IMR-90 (cell line): ENCODE data around the gene GTF2F1. TPM values are rescaled to one million over a fixed set of nuclear protein-coding genes. Genes with fewer than 3 reads are reported as not detected.

Experiments used
- ATAC-seq: fragments of 200-7000 bp; cut with Tn5 transposase; 2 replicates; pipeline ENCODE4 v1.9.1; 2020; ENCODE audit warnings: low read depth, mild to moderate bottlenecking, moderate library complexity
- BruUV-seq: library from RNA; stranded (reverse); fragments of 400-500 nt; replicated peaks from 2 replicates; lab custom pipeline; 2021; lab: Mats Ljungman, UMichigan
- CTCF ChIA-PET: fragments of 300-600 bp; formaldehyde crosslinking; extraction: SDS; loops from one replicate; lab custom pipeline; 2021; ENCODE audit warnings: antibody characterized with exemption; lab: Yijun Ruan, JAX
- POLR2A ChIA-PET: fragments of 300-600 bp; sonication (Branson Sonifier 250); formaldehyde crosslinking; loops from one replicate; lab custom pipeline; 2022; ENCODE audit warnings: antibody characterized with exemption; ENCODE audit not compliant: unreplicated experiment; lab: Charles Lee
- DNase-seq: peaks from one replicate; pipeline ENCODE4 v3.0.0; 2013
- H2AFZ ChIP-seq: replicated peaks from 2 replicates; pipeline ENCODE3; 2013; ENCODE audit warnings: low read length, mild to moderate bottlenecking; ENCODE audit not compliant: poor library complexity
- H2AK5ac ChIP-seq: 2 replicates; pipeline ENCODE4 v1.6.1; 2013; ENCODE audit warnings: low read depth, low read length, inconsistent platforms
- H2AK9ac ChIP-seq: replicated peaks from 2 replicates; pipeline ENCODE3; 2013; ENCODE audit warnings: mild to moderate bottlenecking, low read depth, low read length, moderate library complexity; ENCODE audit not compliant: poor library complexity
- H2BK120ac ChIP-seq: 2 replicates; pipeline ENCODE4 v1.6.1; 2013; ENCODE audit warnings: low read depth, low read length, inconsistent platforms
- H2BK15ac ChIP-seq: 3 replicates; pipeline ENCODE4 v1.6.1; 2013; ENCODE audit warnings: low read depth, low read length, inconsistent platforms
- H2BK20ac ChIP-seq: 2 replicates; pipeline ENCODE4 v1.6.1; 2013; ENCODE audit warnings: low read depth, mild to moderate bottlenecking, inconsistent platforms, low read length, moderate library complexity
- H2BK5ac ChIP-seq: 2 replicates; pipeline ENCODE4 v1.6.1; 2013; ENCODE audit warnings: mild to moderate bottlenecking, low read depth, low read length, inconsistent platforms; ENCODE audit not compliant: poor library complexity, severe bottlenecking
- H3K14ac ChIP-seq: replicated peaks from 2 replicates; pipeline ENCODE4 v1.6.1; 2013; ENCODE audit warnings: low read depth, low read length, inconsistent platforms
- H3K18ac ChIP-seq: 2 replicates; pipeline ENCODE4 v1.6.1; 2013; ENCODE audit warnings: low read depth, low read length, control low read depth
- H3K23ac ChIP-seq: 2 replicates; pipeline ENCODE4 v1.6.1; 2013; ENCODE audit warnings: low read depth, low read length, inconsistent platforms
- H3K27ac ChIP-seq: 2 replicates; pipeline ENCODE4 v1.5.1; 2013; ENCODE audit warnings: mild to moderate bottlenecking, control low read depth, low read length; ENCODE audit not compliant: insufficient read depth
- H3K27me3 ChIP-seq: 2 replicates; pipeline ENCODE4 v1.6.1; 2013; ENCODE audit warnings: low read length; ENCODE audit not compliant: control insufficient read depth, insufficient read depth
- H3K36me3 ChIP-seq: 2 replicates; pipeline ENCODE4 v1.6.1; 2013; ENCODE audit warnings: low read length, mixed read lengths; ENCODE audit not compliant: control insufficient read depth, insufficient read depth
- H3K4ac ChIP-seq: 2 replicates; pipeline ENCODE4 v1.6.1; 2013; ENCODE audit warnings: low read depth, low read length, inconsistent platforms
- H3K4me1 ChIP-seq: 2 replicates; pipeline ENCODE4 v1.6.1; 2013; ENCODE audit warnings: low read length, mixed read lengths; ENCODE audit not compliant: control insufficient read depth, insufficient read depth
- H3K4me2 ChIP-seq: 2 replicates; pipeline ENCODE4 v1.6.1; 2013; ENCODE audit warnings: low read depth, mild to moderate bottlenecking, control low read depth, low read length, moderate library complexity
- H3K4me3 ChIP-seq: 2 replicates; pipeline ENCODE4 v1.5.1; 2013; ENCODE audit warnings: low read depth, mild to moderate bottlenecking, control low read depth, low read length, moderate library complexity; ENCODE audit not compliant: insufficient read depth
- H3K56ac ChIP-seq: 2 replicates; pipeline ENCODE4 v1.6.1; 2013; ENCODE audit warnings: low read length, inconsistent platforms; ENCODE audit not compliant: insufficient read depth; ENCODE audit errors: extremely low read depth
- H3K79me1 ChIP-seq, 2 experiments: 2 replicates each; pipeline ENCODE4 v1.6.1; 2013; ENCODE audit warnings: low read length in 2 of 2, inconsistent platforms in 1 of 2, low read depth in 1 of 2
- H3K9ac ChIP-seq: 2 replicates; pipeline ENCODE4 v1.6.1; 2013; ENCODE audit warnings: low read depth, low read length, control low read depth
- H3K9me1 ChIP-seq: 2 replicates; pipeline ENCODE4 v1.6.1; 2013; ENCODE audit warnings: low read length, inconsistent platforms; ENCODE audit not compliant: insufficient read depth
- H3K9me3 ChIP-seq: 2 replicates; pipeline ENCODE4 v1.6.1; 2013; ENCODE audit warnings: low read length; ENCODE audit not compliant: control insufficient read depth, insufficient read depth
- H4K20me1 ChIP-seq: 2 replicates; pipeline ENCODE4 v1.6.1; 2013; ENCODE audit warnings: low read length, inconsistent platforms; ENCODE audit not compliant: insufficient read depth
- H4K5ac ChIP-seq: 2 replicates; pipeline ENCODE4 v1.6.1; 2013; ENCODE audit warnings: mild to moderate bottlenecking, low read depth, low read length, control low read depth
- H4K8ac ChIP-seq, 2 experiments: 2 replicates each; pipeline ENCODE4 v1.6.1; 2013; ENCODE audit warnings: low read depth in 2 of 2, low read length in 2 of 2, control low read depth in 1 of 2, inconsistent platforms in 1 of 2
- H4K91ac ChIP-seq: 2 replicates; pipeline ENCODE4 v1.6.1; 2013; ENCODE audit warnings: low read depth, low read length, inconsistent platforms; ENCODE audit not compliant: insufficient read depth
- MAFK ChIP-seq: IDR thresholded peaks from 2 replicates; pipeline ENCODE4 v1.6.1; 2012; ENCODE audit warnings: low read depth, low read length, improper control_type of control experiment
- RCOR1 ChIP-seq: IDR thresholded peaks from 2 replicates; pipeline ENCODE4 v1.6.1; 2012; ENCODE audit warnings: mild to moderate bottlenecking, low read length, improper control_type of control experiment; ENCODE audit not compliant: insufficient replicate concordance
- WGBS, 2 experiments: methylation state at CpG; one replicate each; pipeline versions ENCODE4 v1.1.5 to v1.1.7; 2013; ENCODE audit warnings: missing lambda C conversion rate in 2 of 2; ENCODE audit not compliant: insufficient read length in 1 of 2; ENCODE audit errors: extremely low coverage in 2 of 2; 5-methylcytosine and 5-hydroxymethylcytosine counted together
- dilution Hi-C: fragments of 300-500 bp; cut with HindIII; formaldehyde crosslinking; loops from one replicate; pipeline ENCODE4 v1.14.3; 2018; ENCODE audit warnings: low sequenced_read_pairs; ENCODE audit not compliant: unreplicated experiment
- in situ Hi-C: fragments of 300-500 bp; cut with MboI; formaldehyde crosslinking; loops from 3 replicates; pipeline ENCODE4 v1.14.3; 2019; ENCODE audit warnings: low sequenced_read_pairs, inconsistent platforms, mixed read lengths
- intact Hi-C: fragments of 100-400 bp; cut with micrococcal nuclease; formaldehyde crosslinking; loops from 2 replicates; pipeline ENCODE4 v1.10.0; 2022
- polyA plus RNA-seq, 3 experiments: library from polyadenylated mRNA; depleted of rRNA; stranded (reverse); fragments of >200 nt; gene quantifications; 2 replicates each; pipeline ENCODE4 v1.2.3, GENCODE V29; 2012; ENCODE audit warnings: low replicate concordance in 1 of 3
- total RNA-seq: library from RNA; depleted of rRNA; stranded (reverse); fragments of >200 nt; gene quantifications from 2 replicates; pipeline ENCODE4 v1.2.3, GENCODE V29; 2012

Gene GTF2F1
- total and polyA plus RNA-seq, 2 of the 4 experiments (the other 2 are of a cell fraction): 43.7 to 51.4 TPM

GRCh38 chr19:6392221-6393073 is 517 bp downstream of the GTF2F1 start:
- ATAC-seq (peak; percentile 10; the same call in 1 of the 2 replicates), DNase-seq (no peak)
- CTCF ChIA-PET: no interaction called here
- Histone ChIP-seq H2AK5ac (peak overlapping the region; percentile 82; the same call in 1 of the 2 replicates), H3K18ac (peak overlapping the region; percentile 25; the same call in 1 of the 2 replicates), H3K4me2 (peak overlapping the region; percentile 100), H3K27me3 (no peaks in the 10 kb centered on the region), H2AFZ (peak overlapping the region; percentile 99), H2AK9ac (peak overlapping the region; percentile 96), H3K23ac (peak overlapping the region; percentile 81; the same call in 1 of the 2 replicates), H2BK20ac (no peak overlapping the region), H4K5ac (peak overlapping the region; percentile 43), H3K4me3 (peak overlapping the region; percentile 66), H3K9ac (peak overlapping the region; percentile 77), H3K79me1 (peaks cover 14 to 31% of the 10 kb centered on the region in 2 experiments), H4K8ac (peak overlapping the region; percentile 83 to 96), H2BK120ac (no peak overlapping the region), H4K91ac (peak overlapping the region; percentile 47), H3K9me1 (peaks cover 10% of the 10 kb centered on the region), H3K4me1 (peaks cover 11% of the 10 kb centered on the region), H4K20me1 (no peaks in the 10 kb centered on the region), H3K36me3 (peaks cover 24% of the 10 kb centered on the region), H3K27ac (peak overlapping the region; percentile 90), H3K4ac (peak overlapping the region; percentile 69), H2BK15ac (no peak overlapping the region), H3K9me3 (no peaks in the 10 kb centered on the region), H3K14ac (peak overlapping the region; percentile 73), H3K56ac (peak overlapping the region; percentile 72), H2BK5ac (peak overlapping the region; percentile 38)
- WGBS, 2 experiments: 3% methylated on average over 13 of the region's 30 CpGs; no CpG with 5 or more reads in 1 of the 2 experiments
- BruUV-seq: TSS peak; percentile 72
- POLR2A ChIA-PET: no interaction called here
- in situ Hi-C loops: no loop called here
- no peak for TF ChIP-seq RCOR1
- TF ChIP-seq MAFK: peak; percentile 65
- intact Hi-C loops: loop anchor here (1.0 kb wide), 2 partner anchors 19 to 174 kb away; no protein-coding TSS in a partner anchor
- dilution Hi-C loops: no loop called here
